ENCODE results near the gene POMT2. TPM values are rescaled to one million over a fixed set of nuclear protein-coding genes. Genes with fewer than 3 reads are reported as not detected.

POMT2 gene
- total and polyA plus RNA-seq, 2 donors (not counting 3 experiments of a cell fraction or from before 2014, with no cell fraction given), result 19.5 to 48.2 TPM

DNA sequence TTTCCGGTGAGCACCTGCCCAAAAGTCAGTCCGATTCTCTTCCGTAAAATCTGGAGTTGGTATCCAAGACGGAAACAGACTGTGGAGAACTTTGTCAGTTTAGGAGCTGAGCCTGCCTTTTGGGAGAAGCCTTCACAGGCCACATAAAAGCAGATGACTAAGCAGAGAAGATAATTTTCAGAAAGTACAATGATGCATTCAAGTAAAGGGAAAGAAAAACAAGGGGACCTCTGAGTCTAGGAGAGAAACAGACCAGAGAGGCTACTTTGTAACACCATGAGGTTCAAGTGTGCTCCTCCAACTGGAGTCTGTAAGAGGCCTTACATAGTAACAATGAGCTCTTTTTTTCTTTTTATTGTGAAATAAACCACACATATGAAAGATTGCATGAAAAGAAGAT is 35.1 kb upstream of the POMT2 start:
- CTCF ChIA-PET, result no interaction called here
- intact Hi-C loops (cut with micrococcal nuclease), result no loop called here
- TF ChIP-seq EZH2 (IDR thresholded peaks at IDR 0.05; ENCODE audit: borderline replicate concordance, low read depth, low read length, severe bottlenecking), result no peak
- TF ChIP-seq POLR2AphosphoS5 (IDR thresholded peaks at IDR 0.05; ENCODE audit: insufficient read depth, low read depth, low read length), result no peak
- TF ChIP-seq POLR2A (IDR thresholded peaks at IDR 0.05; ENCODE audit: low read depth, low read length), result no peak
- no peak for TF ChIP-seq JUN (IDR thresholded peaks at IDR 0.05; ENCODE audit: borderline replicate concordance, insufficient read depth, insufficient read length, low read depth)
- TF ChIP-seq MYC (IDR thresholded peaks at IDR 0.05; ENCODE audit: low read depth, low read length), result no peak
- TF ChIP-seq FOS (IDR thresholded peaks at IDR 0.05; ENCODE audit: borderline replicate concordance, insufficient read depth, low read length), result no peak
- no peak overlapping the region for H3K4me2 ChIP-seq (ENCODE audit: insufficient read depth, low read length)
- H3K4me1 ChIP-seq (ENCODE audit: control insufficient read depth, extremely low read depth, insufficient read depth, low read length), result no peaks in the 10 kb centered on the region
- no peaks in the 10 kb centered on the region for H4K20me1 ChIP-seq (replicated peaks; ENCODE audit: control insufficient read depth, extremely low read depth, insufficient read depth, low read length)
- dilution Hi-C loops (cut with MboI; ENCODE audit: extremely low pct_ligation_motif_present, low sequenced_read_pairs), result no loop called here
- H2AFZ ChIP-seq (ENCODE audit: low read depth, low read length), result no peak overlapping the region
- H3K27ac ChIP-seq (ENCODE audit: insufficient read depth, low read depth, low read length), result no peak overlapping the region
- no peaks in the 10 kb centered on the region for H3K36me3 ChIP-seq (ENCODE audit: control insufficient read depth in 2 of 2, extremely low read depth in 1 of 2, insufficient read depth in 2 of 2, low read length in 2 of 2)
- no peak overlapping the region for H3K4me3 ChIP-seq (replicated peaks in 1 of 3; ENCODE audit: insufficient read depth in 1 of 3, low read depth in 1 of 3, low read length in 3 of 3)
- DNase-seq (ENCODE audit: low read depth, low spot score) (no peak), FAIRE-seq (no peak)
- no peak overlapping the region for H3K9ac ChIP-seq (replicated peaks; ENCODE audit: extremely low read depth, insufficient read depth, low read length)
- no peaks in the 10 kb centered on the region for H3K27me3 ChIP-seq (ENCODE audit: control insufficient read depth in 2 of 2, insufficient read depth in 2 of 2, low read length in 2 of 2)
- POLR2A ChIA-PET, result no interaction called here
- no peaks in the 10 kb centered on the region for H3K9me3 ChIP-seq (replicated peaks; ENCODE audit: control insufficient read depth, insufficient read depth, low read length)
- no peaks in the 10 kb centered on the region for H3K79me2 ChIP-seq (ENCODE audit: control insufficient read depth, insufficient read depth, low read length)
- H3K9me1 ChIP-seq (replicated peaks; ENCODE audit: control insufficient read depth, extremely low read depth, insufficient read depth, low read length), result peaks cover 3% of the 10 kb centered on the region
- no TSS peak for BruUV-seq (replicated peaks)

DNA sequence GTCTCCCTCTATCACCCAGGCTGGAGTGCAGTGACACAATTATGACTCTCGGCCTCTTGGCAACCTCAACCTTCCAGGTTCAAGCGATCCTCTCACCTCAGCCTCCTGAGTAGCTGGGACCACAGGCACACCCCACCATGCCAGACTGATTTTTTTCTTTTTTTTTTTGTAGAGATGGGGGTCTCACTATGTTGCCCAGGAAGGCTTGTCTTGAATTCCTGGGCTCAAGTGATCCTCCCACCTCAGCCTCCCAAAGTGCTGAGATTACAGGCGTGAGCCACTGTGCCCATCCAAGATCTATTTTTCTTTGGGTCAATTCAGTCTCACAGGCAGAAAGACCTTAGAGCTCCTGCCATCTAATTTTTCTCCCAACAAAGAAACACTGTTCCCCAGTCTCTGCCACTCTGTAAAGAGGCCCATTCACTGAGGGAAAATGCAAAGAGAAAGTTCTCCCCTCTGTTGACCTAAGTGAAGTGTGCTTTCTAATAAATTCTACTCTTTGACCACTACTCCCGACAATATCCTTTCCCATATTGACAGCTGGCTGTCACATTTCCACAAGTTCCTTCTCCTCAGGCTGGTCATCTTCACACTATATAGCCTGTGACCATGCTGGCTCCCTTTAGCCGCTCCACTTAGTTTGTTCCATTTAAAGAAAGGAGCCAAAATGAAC is 32.9 kb upstream of the POMT2 start:
- ChIA-PET CTCF (interaction anchor here (1.0 to 1.5 kb wide), 2 partner anchors 38 to 53 kb away, joined by 3 read pairs; no protein-coding TSS in a partner anchor), POLR2A (interaction anchor here (0.7 kb wide), 1 partner anchor 128 kb away, joined by 3 read pairs; no protein-coding TSS in a partner anchor)
- Histone ChIP-seq H2AFZ (ENCODE audit: low read depth, low read length) (no peak overlapping the region), H3K9ac (replicated peaks; ENCODE audit: extremely low read depth, insufficient read depth, low read length) (no peak overlapping the region), H3K27me3 (ENCODE audit: control insufficient read depth in 2 of 2, insufficient read depth in 2 of 2, low read length in 2 of 2) (no peaks in the 10 kb centered on the region), H3K79me2 (ENCODE audit: control insufficient read depth, insufficient read depth, low read length) (no peaks in the 10 kb centered on the region), H3K9me1 (replicated peaks; ENCODE audit: control insufficient read depth, extremely low read depth, insufficient read depth, low read length) (peaks cover 3% of the 10 kb centered on the region), H4K20me1 (replicated peaks; ENCODE audit: control insufficient read depth, extremely low read depth, insufficient read depth, low read length) (no peaks in the 10 kb centered on the region), H3K4me3 (replicated peaks in 1 of 3; ENCODE audit: insufficient read depth in 1 of 3, low read depth in 1 of 3, low read length in 3 of 3) (no peak overlapping the region), H3K9me3 (replicated peaks; ENCODE audit: control insufficient read depth, insufficient read depth, low read length) (no peaks in the 10 kb centered on the region), H3K4me2 (ENCODE audit: insufficient read depth, low read length) (no peak overlapping the region), H3K36me3 (ENCODE audit: control insufficient read depth in 2 of 2, extremely low read depth in 1 of 2, insufficient read depth in 2 of 2, low read length in 2 of 2) (peaks cover 0 to 2% of the 10 kb centered on the region in 2 experiments), H3K4me1 (ENCODE audit: control insufficient read depth, extremely low read depth, insufficient read depth, low read length) (no peaks in the 10 kb centered on the region), H3K27ac (ENCODE audit: insufficient read depth, low read depth, low read length) (no peak overlapping the region)
- dilution Hi-C loops (cut with MboI; ENCODE audit: extremely low pct_ligation_motif_present, low sequenced_read_pairs) (no loop called here), intact Hi-C loops (cut with micrococcal nuclease) (no loop called here)
- TF ChIP-seq JUN (IDR thresholded peaks at IDR 0.05; ENCODE audit: borderline replicate concordance, insufficient read depth, insufficient read length, low read depth) (no peak), EZH2 (IDR thresholded peaks at IDR 0.05; ENCODE audit: borderline replicate concordance, low read depth, low read length, severe bottlenecking) (no peak), GATA2 (IDR thresholded peaks at IDR 0.05; ENCODE audit: insufficient read depth, insufficient read length, low read depth, low read length) (no peak), FOS (IDR thresholded peaks at IDR 0.05; ENCODE audit: borderline replicate concordance, insufficient read depth, low read length) (no peak), MAX (IDR thresholded peaks at IDR 0.05; ENCODE audit: insufficient read depth, insufficient read length) (no peak), POLR2AphosphoS5 (IDR thresholded peaks at IDR 0.05; ENCODE audit: insufficient read depth, low read depth, low read length) (no peak), POLR2A (IDR thresholded peaks at IDR 0.05; ENCODE audit: low read depth, low read length) (no peak), MYC (IDR thresholded peaks at IDR 0.05; ENCODE audit: low read depth, low read length) (no peak)
- TF ChIP-seq, protein P1, sequence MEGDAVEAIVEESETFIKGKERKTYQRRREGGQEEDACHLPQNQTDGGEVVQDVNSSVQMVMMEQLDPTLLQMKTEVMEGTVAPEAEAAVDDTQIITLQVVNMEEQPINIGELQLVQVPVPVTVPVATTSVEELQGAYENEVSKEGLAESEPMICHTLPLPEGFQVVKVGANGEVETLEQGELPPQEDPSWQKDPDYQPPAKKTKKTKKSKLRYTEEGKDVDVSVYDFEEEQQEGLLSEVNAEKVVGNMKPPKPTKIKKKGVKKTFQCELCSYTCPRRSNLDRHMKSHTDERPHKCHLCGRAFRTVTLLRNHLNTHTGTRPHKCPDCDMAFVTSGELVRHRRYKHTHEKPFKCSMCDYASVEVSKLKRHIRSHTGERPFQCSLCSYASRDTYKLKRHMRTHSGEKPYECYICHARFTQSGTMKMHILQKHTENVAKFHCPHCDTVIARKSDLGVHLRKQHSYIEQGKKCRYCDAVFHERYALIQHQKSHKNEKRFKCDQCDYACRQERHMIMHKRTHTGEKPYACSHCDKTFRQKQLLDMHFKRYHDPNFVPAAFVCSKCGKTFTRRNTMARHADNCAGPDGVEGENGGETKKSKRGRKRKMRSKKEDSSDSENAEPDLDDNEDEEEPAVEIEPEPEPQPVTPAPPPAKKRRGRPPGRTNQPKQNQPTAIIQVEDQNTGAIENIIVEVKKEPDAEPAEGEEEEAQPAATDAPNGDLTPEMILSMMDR (IDR thresholded peaks at IDR 0.05; ENCODE audit: extremely low read depth in 1 of 2, insufficient read depth in 1 of 2, low read depth in 1 of 2, low read length in 2 of 2), result no peak
- FAIRE-seq (no peak), DNase-seq (ENCODE audit: low read depth, low spot score) (no peak)
- no TSS peak for BruUV-seq (replicated peaks)
